ENCODE measurements around the gene PAOX. TPM values are rescaled to one million over a fixed set of nuclear protein-coding genes. Genes with fewer than 3 reads are reported as not detected.
A peak's percentile ranks its signal among the peaks of the same experiment; 100 is the strongest.
"Not testable (repeated sequence)": the region's sequence is repeated elsewhere in the genome, so short reads cannot be mapped to it uniquely, and the experiment has no call there.

The PAOX gene
- total RNA-seq, 1 donor from 2014 or later: 2.9 TPM

DNA sequence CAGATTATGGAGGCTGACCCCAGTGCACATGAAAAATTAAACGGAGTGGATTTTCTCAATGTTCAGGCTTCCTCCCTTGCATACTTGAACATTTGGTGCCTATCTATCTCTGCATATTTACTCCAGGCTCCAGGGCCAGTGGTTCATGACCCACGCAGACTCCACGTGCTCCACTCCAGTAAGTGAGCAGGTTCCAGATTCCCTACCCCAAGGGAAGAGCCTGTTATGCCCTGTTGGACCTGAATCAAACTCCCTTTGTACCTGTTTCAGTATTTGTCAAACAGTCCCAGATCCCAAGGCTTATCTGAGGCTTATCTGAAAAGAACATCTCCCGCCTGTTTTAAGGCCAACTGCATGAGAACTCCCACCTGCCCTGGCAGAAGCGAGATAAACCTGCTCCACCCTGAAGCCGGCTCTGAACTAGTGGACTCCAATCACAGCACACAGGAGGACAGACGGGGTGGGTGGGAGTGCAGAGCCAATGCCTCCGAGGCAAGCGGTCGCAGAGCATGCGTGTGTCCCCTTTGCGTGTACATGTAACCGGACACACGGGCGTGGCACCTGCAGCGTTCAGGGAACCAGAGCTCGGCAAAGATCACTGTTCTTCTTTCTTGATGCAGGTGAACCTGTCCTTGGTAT is 19.0 kb upstream of the PAOX start:
- no peak for DNase-seq (ENCODE audit: low spot score)
- intact Hi-C loops (cut with DNase I): no loop called here

DNA sequence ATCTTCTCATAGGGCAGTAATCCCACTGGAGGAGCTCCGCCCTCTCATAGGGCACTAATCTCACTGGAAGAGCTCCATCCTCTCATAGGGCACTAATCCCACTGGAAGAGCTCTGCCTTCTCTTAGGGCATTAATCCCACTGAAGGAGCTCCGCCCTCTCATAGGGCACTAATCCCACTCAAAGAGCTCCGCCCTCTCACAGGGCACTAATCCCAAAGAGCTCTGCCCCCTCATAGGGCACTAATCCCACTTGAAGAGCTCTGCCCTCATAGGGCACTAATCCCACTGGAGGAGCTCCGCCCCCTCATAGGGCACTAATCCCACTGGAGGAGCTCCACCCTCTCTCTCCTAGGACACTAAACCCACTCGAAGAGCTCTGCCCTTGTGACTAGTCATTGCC is 17.8 kb upstream of the PAOX start:
- DNase-seq (ENCODE audit: low spot score): no peak
- intact Hi-C loops (cut with DNase I): no loop called here

GRCh38 chr10:133361773-133362441 is 17.2 kb upstream of the PAOX start:
- no peak for DNase-seq (ENCODE audit: low spot score)
- intact Hi-C loops (cut with DNase I): no loop called here

GRCh38 chr10:133362846-133363245 is 16.2 kb upstream of the PAOX start:
- no peak for DNase-seq (ENCODE audit: low spot score)
- intact Hi-C loops (cut with DNase I): no loop called here

DNA sequence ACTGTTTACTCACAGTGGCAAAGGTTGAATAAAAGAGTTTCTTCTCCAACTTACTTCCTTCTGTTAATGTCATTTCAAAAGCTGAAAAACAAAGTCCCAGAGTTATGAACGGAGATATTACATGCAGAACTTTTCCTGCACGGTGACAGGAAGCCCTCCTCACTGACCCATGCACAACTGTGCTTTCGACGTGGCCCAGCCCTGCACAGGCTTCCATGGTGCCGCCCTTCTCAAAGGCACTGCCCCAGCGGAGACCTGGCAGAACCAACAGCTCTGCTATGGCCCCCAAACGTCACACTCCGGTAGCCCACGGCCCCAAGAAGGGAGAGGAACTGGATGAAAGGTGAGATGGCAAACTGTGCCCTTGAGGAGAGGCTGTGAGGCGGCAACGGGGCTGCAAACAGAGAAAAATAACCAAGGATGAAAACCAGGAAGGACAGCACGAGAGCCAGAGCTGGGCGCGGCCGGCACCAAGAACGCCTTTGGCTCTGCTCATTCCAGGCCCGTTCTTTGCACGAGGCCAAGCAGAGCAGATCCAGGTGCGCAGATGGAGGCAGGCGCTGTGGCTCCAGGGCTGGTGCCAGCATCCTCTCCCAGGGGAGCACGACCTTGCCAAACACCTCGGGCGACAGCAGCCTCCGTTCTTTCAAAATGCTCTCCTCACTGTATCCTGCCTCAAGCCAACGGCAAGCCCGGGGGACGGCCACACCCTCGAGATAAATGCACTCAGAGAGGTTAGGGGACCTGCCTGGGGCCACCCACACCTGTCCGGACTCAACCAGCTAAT is 14.2 kb upstream of the PAOX start:
- DNase-seq (ENCODE audit: low spot score): no peak
- intact Hi-C loops (cut with DNase I): no loop called here

- intact Hi-C loops (cut with DNase I): no loop called here
- no peak for DNase-seq (ENCODE audit: low spot score)
Observed at GRCh38 chr10:133365461-133366129, 13.5 kb upstream of the PAOX start.

GRCh38 chr10:133366130-133366478 is 13.0 kb upstream of the PAOX start:
- no peak for DNase-seq (ENCODE audit: low spot score)
- intact Hi-C loops (cut with DNase I): no loop called here

DNA sequence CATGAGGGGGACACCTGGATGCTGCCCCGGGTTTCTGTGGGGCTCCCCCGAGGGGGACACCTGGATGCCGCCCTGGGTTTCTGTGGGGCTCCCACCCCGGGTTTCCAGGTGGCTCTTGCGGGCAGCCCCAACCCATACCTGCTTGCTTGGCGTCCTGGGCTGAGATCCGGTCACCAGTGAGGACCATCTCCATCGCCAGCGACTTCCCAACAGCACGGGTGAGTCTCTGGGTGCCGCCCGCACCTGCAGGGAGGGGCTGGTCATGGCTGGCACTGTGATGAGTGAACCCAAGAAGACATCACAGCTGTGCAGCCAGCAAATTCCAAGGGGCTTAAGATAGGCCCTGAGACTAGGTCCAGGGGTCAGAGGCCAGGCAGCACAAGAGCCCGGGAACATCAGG is 12.3 kb upstream of the PAOX start:
- DNase-seq (ENCODE audit: low spot score): no peak
- intact Hi-C loops (cut with DNase I): no loop called here

DNA sequence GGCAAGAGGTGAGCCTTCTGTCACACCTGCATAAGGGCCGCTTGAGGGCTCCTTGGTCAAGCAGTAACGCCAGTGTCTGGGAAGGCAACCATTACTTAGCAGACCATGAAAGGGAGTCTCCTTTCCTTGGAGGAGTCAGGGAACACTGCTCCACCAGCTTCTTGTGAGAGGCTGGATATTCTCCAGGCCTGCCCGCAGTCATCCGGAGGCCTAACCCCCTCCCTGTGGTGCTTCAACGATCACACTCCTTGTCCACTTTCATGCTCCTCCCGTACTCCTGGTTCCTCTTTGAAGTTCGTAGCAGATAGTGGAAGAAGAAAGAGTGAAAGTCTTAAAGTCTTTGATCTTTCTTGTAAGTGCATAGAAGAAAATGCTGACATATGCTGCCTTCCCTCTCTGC is 11.6 kb upstream of the PAOX start:
- DNase-seq (ENCODE audit: low spot score); intact Hi-C loops (cut with DNase I): not testable (repeated sequence)

DNA sequence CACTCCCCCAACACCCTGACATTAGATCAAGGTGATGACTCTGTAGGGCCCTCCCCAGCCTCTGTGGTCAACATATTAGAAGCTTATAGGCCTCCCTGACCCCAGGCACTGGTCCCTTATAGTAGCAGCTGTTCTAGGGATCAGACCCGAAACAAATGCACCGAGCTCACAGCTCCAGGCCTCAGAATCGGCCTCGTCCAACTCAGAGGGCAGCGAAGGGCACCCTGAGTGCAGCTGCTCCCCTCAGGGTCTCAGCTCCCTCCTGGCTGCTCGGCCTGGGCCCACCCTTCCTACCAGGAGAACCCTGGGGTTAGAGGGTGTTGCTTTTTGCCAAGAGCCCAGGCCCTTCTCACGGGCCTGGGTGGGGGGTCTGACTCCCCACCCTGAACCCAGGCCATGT is 10.9 kb upstream of the PAOX start:
- DNase-seq (ENCODE audit: low spot score): no peak
- intact Hi-C loops (cut with DNase I): no loop called here

DNA sequence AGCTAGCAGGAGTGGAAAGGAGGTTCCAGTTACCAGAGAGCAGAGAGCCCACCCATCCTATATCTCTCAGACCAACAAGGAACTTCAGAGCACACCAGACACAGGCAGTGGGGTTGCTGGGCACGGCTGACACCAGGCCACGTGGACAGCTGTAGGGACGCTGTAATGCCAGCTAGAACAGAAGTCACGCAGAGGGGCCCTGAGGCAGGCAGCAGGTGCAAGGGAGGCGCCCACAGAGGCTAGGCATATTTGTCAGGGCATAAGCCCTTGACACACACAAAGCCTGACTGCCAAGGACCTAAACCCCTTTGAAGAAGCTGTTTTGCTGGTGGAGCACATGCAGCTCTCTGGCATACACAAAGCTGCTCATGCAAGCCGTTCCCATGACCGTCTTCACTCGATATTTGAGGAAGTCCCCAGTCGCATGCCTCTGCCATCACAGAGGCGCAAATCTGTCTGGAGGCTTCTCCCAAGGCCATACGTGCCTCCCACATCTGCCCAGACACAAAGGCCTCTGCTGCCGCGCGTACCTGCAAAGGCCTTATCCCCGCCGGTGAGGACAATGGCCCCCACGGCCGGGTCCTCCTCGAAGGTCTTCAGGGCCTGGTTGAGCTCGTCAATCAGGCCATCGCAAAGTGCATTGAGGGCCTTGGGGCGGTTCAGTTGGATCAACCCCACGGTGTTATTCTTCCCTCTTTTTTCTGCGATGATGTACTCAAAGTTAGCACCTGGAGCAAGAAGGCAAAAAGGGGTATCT is 8.9 kb upstream of the PAOX start:
- no peak for DNase-seq (ENCODE audit: low spot score)
- intact Hi-C loops (cut with DNase I): loop anchor here (5.0 kb wide), 1 partner anchor 63 kb away; the partner anchor contains the start of genes TUBGCP2 and ZNF511

GRCh38 chr10:133372507-133372906 is 6.6 kb upstream of the PAOX start:
- no peak for DNase-seq (ENCODE audit: low spot score)
- intact Hi-C loops (cut with DNase I): loop anchor here (5.0 kb wide), 1 partner anchor 65 kb away; the partner anchor contains the start of genes TUBGCP2 and ZNF511

DNA sequence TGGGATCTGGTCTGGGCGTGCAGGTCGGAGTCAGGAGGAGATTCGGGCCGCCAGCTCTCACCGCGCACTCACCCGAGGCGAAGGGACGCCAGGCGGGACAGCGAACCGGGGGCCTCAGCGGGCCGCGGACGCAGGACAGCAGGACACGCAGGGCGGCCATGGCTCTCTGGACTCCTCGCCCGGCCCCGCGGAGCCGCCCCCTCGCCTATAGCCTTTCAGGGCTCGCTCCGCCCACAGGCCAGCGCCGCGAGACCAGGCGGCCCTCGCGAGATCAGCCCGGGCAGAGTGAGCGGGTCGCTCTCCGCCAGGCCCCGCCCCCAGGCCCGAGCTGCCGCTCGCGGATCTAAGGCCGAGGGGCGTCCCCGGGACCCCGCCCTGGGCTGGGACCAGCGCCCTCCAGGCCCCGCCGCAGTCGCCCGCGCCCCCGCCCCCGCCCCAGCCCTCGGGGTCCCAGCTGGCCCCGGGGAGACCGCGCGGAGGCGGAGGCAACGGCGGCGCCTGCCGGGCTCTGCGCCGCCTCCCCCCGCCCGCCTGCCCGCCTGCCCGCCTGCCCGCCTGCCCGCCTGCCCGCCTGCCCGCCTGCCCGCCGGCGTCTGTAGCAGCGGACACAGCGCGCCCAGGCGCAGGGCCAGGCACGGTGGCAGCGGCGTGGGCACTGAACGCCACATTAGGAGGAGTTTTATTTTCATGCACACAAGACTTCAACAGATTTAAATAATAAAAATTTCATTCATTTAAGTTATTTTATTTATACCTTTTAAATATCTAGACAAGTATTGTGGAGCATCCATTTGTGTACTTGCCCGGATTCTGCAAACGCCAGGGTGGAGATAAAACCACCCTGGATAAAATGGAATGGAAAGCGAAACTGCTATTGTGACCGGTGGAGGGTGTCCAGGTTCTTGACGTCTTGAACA is 5.6 kb upstream of the PAOX start, which contains the start of gene ECHS1:
ECHS1 (minus strand) TSS at position 181 of the 917 bp plus-strand sequence; CDS start at position 160, 21 bp downstream.
- intact Hi-C loops (cut with DNase I): loop anchor here (5.0 kb wide), 1 partner anchor 66 kb away; the partner anchor contains the start of genes TUBGCP2 and ZNF511
- peak; percentile 98 for DNase-seq (ENCODE audit: low spot score)

DNA sequence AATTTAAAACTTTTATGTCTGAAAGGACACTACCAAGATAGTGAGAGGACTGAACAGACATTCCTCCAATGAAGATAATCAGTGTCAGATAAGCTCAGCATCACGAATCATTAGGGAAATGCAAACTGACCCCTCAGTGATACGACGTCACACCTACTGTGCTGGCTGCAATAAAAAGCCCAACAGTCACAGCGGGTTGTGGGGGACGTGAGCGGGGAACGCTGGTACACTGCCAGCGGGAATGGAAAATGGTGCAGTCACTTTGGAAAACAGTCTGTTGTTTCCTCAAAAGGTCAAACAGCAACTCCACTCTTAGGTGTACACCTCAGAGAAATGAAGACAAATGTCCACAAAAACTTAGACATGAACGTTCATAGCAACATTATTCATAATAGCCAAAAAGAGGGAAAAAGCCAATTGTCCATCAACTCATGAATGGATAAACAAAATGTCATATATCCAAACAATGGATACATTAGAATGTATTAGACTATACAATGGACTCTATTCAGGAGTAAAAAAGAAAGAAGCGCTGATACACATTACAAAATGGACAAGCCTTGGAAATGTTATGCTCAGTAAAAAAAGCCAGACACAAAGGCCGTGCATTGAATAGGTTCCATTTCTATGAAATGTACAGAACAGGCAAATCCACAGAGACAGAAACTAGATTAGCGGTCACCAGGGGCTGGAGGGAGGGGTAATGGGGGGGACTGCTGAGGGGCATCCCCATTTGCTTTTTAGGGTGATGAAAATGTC is 3.5 kb upstream of the PAOX start:
- intact Hi-C loops (cut with DNase I): no loop called here
- no peak for DNase-seq (ENCODE audit: low spot score)

DNA sequence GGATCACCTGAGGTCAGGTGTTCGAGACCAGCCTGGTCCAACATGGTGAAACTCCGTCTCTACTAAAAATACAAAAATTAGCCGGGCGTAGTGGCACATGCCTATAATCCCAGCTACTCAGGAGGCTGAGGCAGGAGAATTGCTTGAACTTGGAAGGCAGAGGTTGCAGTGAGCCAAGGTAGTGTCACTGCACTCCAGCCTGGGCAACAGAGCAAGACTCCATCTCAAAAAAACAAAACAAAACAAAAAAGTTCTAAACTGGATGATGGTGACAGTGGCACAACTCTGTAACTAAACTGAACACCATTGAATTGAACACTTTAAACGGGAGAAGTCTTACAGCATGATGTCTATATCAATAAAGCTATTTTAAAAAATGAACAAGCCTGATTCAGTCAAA is 2.9 kb upstream of the PAOX start:
- intact Hi-C loops (cut with DNase I); DNase-seq (ENCODE audit: low spot score): not testable (repeated sequence)

DNA sequence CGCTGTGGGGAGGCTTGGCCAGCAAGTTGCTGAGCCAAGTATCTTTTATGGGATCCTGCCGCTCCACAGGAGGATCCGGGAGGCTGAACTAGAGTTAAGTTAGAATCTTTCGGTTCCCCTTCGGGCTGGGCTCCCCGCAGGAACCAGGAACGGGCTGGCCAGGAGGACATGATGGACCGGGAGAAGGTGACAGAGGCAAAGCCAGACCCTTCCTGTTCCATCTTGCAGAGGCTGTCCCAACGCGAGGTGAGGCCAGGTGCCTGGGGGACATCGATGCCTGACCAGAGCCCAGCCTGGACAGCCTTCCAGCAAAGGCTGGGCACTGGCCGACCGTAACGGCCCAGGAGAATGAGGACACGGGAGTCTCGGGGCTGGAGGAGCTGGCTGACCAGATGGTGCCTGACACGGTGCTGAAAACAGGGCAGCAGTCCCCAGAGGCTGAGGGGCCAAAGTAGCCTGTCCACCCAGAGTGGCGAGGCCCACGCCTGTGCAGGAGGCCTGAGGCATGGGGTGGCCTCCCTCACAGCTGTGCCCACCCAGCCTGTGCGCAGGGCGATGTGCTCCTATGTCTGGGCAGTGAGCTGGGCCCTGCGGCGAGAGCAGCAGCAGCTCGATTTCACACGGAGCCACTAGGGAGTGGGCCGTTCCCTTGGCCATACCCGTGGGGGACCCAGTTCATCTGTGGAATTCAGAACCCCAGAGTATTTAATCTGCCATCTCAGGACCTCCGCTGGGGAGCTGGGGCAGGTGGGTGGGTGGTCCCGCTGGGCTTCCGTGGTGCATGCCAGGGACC is 1.8 kb upstream of the PAOX start:
- intact Hi-C loops (cut with DNase I): no loop called here
- DNase-seq (ENCODE audit: low spot score): no peak

DNA sequence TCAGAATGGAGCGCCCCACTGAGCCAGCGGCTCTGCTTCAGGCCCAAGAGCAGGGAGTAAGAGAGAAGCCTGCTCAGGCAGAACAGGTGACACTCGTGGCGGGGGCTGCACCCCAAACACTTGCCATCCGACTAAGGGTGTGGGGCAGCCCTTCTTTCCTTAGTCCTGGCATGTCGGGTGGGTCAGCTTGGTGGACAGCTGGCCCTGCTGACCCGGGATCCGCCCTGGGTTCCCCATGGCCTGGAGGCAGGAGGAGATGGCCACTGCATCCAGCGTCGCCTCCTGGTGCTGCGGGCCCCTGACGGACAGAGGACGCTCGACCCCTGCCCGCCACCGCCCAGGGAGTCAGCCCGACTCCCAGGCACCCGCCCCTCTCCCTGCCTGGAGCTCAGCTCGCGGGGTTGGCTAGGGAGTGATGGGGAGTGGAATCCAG is 1.2 kb upstream of the PAOX start:
- intact Hi-C loops (cut with DNase I): no loop called here

More for the DNA sequence above, 1.2 kb upstream of the PAOX start:
- DNase-seq (ENCODE audit: low spot score): no peak
